Smooth muscle cell of the coronary artery (primary cell): ENCODE data around the gene PHF11. TPM values are rescaled to one million over a fixed set of nuclear protein-coding genes. Genes with fewer than 3 reads are reported as not detected.

Source experiments
- total RNA-seq: library from RNA; depleted of rRNA; stranded (reverse); fragments of >200 nt; gene quantifications from 2 replicates; pipeline ENCODE4 v1.2.3, GENCODE V29; 2014; ENCODE audit warnings: low replicate concordance

Gene PHF11
- 8.1 and 9.2 TPM in 2 replicates for total RNA-seq

DNA sequence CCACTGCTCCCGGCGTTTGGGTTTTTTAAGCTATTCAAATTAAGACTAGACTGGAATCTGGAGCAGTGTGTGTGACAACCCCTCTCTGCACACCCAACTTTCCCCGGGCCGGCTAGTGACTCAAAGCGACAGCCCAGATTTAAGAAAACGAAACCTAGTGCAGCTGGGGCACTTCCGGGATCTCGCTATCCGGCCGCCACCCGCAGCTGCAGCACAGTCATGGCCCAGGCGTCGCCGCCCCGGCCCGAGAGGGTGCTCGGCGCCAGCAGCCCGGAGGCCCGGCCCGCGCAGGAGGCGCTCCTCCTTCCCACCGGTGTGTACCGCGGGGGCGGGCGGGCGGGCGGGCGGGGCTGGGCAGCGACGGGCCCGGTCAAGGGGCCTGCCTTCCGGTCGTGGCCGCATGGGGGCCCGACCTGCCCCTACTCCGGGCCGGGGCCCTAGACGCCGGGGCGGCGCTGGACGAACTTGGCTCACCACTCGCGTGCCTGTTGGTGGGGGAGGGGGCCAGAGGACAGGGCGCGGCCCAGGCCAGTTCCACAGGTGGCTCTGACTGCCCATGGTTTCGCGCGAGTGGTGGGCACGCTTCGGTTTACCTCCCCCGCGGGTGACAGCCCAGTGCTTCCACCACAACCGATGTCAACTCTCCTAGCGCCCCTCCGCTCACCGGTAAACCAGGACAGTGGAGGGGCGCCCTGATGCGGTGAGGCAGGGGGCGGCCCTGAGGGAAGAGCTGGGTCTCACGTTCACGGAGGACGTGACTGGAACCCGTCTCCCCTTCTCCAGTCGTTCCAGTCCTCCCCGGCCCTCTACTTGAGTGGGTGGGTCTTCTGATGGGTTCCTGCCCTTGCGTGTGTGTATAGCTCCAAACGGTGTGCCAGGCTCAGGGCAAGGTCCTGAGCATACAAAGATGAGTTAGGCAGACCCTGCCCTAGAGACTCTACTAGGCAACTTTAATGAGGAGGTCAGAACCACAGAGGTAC is at the start of gene PHF11:
Gene PHF11 (plus strand): TSS at position 171 of the 980 bp plus-strand sequence. CDS start 49 bp downstream, at position 220.

Other genes with a start within 250 kb of the PHF11 start
- 2.8 and 4.2 TPM in 2 replicates for gene CDADC1, start 248.0 kb upstream of the PHF11 start, total RNA-seq
- gene CAB39L, start 51.9 kb upstream of the PHF11 start, total RNA-seq, result 5.0 and 9.6 TPM in 2 replicates
- gene SETDB2, start 51.7 kb upstream of the PHF11 start, total RNA-seq, result 4.3 and 5.5 TPM in 2 replicates
- gene RCBTB1, start 89.6 kb downstream of the PHF11 start, total RNA-seq, result 14.2 and 17.9 TPM in 2 replicates
- gene ARL11, start 132.6 kb downstream of the PHF11 start, total RNA-seq, result under 0.01 TPM in 1 of 2 replicates, not detected in the other
- gene EBPL, start 195.5 kb downstream of the PHF11 start, total RNA-seq, result 20.4 and 54.6 TPM in 2 replicates